ENCODE results near the gene TP53BP2.

DNA sequence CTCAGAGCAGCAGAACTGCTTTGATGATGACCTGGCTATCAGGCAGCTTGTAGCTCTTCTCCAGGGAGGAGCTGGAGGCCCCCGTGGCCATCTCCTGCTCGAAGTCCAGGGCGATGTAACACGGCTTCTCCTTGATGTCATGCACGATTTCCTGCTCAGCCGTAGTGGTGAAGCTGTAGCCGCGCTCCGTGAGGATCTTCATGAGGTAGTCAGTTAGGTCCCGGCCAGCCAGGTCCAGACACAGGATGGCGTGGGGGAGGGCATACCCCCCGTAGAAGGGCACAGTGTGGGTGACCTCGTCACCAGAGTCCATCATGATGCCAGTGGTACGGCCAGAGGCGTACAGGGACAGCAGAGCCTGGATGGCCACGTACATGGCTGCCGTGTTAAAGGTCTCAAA, 18.3 kb upstream of the TP53BP2 start:
- no peak for TF ChIP-seq CTCF (IDR thresholded peaks at IDR 0.05 in 4 of 5, conservative IDR thresholded peaks at IDR 0.05 in 1 of 5)
- TF ChIP-seq POLR2A (IDR thresholded peaks at IDR 0.05), result no peak

Measured in gastrocnemius medialis (tissue), 4 donors.